GM13977 (cell line): ENCODE data around the gene HYCC1.
"Not testable (repeated sequence)": the region's sequence is repeated elsewhere in the genome, so short reads cannot be mapped to it uniquely, and the experiment has no call there.

Experiments used
- DNase-seq: peaks from one replicate; pipeline ENCODE4 v3.0.0; 2012; ENCODE audit warnings: low spot score
- in situ Hi-C: fragments of 300-500 bp; cut with MboI; formaldehyde crosslinking; loops from one replicate; pipeline ENCODE4 v1.12.0; 2022; ENCODE audit warnings: low sequenced_read_pairs, low pct_unique_long_range_greater_than_20kb, mixed read lengths, inconsistent platforms; ENCODE audit not compliant: unreplicated experiment
- TF ChIP-seq, protein P1 (sequence below): IDR thresholded peaks from 2 replicates; pipeline ENCODE4 v1.5.1; 2012; ENCODE audit warnings: mild to moderate bottlenecking, control low read depth; ENCODE audit not compliant: insufficient read depth; ENCODE audit errors: extremely low read depth, missing control alignments

Gene HYCC1

GRCh38 chr7:23044581-23044980, 30.7 kb upstream of the HYCC1 start:
- in situ Hi-C loops: no loop called here
- no peak for DNase-seq
- TF ChIP-seq, protein P1, sequence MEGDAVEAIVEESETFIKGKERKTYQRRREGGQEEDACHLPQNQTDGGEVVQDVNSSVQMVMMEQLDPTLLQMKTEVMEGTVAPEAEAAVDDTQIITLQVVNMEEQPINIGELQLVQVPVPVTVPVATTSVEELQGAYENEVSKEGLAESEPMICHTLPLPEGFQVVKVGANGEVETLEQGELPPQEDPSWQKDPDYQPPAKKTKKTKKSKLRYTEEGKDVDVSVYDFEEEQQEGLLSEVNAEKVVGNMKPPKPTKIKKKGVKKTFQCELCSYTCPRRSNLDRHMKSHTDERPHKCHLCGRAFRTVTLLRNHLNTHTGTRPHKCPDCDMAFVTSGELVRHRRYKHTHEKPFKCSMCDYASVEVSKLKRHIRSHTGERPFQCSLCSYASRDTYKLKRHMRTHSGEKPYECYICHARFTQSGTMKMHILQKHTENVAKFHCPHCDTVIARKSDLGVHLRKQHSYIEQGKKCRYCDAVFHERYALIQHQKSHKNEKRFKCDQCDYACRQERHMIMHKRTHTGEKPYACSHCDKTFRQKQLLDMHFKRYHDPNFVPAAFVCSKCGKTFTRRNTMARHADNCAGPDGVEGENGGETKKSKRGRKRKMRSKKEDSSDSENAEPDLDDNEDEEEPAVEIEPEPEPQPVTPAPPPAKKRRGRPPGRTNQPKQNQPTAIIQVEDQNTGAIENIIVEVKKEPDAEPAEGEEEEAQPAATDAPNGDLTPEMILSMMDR: no peak

DNA sequence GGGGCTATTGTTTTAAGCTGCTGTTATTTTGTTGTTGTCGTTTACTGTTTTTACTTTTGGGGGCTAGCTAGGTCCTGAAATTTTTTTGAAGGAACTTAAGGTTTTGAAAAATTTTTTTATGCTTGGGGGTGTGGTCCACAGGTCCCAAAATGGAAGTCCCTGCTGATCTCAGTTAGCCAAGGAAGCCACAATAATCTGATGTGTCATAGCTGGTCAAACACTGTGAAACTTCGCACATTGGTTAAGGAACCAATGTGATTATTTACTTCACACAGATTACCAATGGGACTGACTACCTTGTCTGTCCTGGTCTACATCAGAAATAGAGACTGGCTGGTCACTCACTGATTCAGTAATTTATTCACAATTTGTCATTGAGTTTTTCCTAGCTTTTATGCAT, 29.5 kb upstream of the HYCC1 start:
- TF ChIP-seq, protein P1: no peak
- in situ Hi-C loops: no loop called here

DNA sequence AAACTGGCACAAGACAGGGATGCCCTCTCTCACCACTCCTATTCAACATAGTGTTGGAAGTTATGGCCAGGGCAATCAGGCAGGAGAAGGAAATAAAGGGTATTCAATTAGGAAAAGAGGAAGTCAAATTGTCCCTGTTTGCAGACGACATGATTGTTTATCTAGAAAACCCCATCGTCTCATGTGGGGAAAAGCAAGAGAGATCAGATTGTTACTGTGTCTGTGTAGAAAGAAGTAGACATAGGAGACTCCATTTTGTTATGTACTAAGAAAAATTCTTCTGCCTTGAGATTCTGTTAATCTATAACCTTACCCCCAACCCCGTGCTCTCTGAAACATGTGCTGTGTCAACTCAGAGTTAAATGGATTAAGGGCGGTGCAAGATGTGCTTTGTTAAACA, 25.7 kb upstream of the HYCC1 start:
- DNase-seq, in situ Hi-C loops: not testable (repeated sequence)

More for the DNA sequence above, 29.5 kb upstream of the HYCC1 start:
- DNase-seq: no peak

GRCh38 chr7:23035542-23036371, 21.8 kb upstream of the HYCC1 start:
- DNase-seq, in situ Hi-C loops: not testable (repeated sequence)

DNA sequence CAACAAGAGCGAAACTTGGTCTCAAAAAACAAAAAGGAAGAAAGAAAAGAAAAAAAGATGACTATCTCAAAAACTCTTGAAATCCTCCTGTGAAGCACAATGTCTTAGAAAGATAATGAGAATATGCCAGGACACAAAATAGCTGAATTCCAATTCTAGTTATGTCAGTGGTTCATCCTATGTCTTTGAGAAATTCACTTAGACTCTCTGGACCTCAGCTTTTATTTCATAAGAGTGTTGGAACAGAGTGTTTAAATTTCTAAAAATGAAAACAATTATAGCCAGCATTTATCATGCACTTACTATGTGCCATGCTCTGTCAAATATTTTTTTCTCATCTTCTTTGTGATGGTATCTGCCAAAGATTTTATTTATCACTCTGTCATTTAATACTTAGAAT, 13.3 kb upstream of the HYCC1 start:
- in situ Hi-C loops: no loop called here
- no peak for DNase-seq
- TF ChIP-seq, protein P1: no peak

DNA sequence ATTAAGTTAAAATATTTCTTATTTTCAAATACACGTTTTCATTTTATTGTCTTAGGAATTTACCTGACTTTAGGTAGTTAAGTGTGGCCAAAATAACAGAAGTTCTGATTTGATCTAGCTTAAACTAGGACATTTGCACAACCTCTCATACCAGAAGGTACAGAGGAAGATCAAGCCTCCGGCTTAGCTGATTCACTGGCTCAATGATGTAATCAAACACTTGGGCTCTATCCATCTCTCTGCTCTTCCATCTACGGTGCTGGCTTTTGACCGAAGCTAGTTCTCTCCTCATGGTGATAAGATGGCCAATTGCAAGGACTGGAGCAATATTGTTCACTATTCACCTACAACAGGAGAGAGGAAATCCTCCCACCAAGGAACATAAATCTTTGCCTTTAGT, 12.2 kb upstream of the HYCC1 start:
- in situ Hi-C loops: no loop called here
- TF ChIP-seq, protein P1: no peak
- no peak for DNase-seq

- in situ Hi-C loops: no loop called here
- TF ChIP-seq, protein P1: no peak
- no peak for DNase-seq
Measured at GRCh38 chr7:23024454-23024853, 10.5 kb upstream of the HYCC1 start.

DNA sequence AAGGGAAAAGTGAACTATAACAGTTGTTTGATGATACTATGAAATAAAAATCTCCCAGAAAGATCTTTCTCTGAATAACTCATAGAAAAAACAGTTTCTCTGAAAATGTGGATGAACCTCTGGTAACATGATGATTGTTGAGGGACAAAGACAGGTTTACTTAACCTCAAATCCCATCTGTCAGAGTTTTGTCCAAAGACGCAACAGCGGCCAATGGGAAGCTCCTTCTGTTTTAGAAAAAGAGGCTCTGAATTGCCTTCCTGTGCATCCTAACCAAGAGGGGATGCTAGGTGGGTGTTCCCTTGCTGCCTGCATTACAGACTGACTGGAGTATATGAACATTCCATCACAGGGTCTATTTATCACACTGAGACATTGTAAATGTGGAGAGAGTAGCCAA, 8.9 kb upstream of the HYCC1 start:
- no peak for DNase-seq
- in situ Hi-C loops: no loop called here
- TF ChIP-seq, protein P1: no peak
